SHP77 treated with DMSO at 0.1 percent for 48 hours (cell line): ENCODE data around the gene PPP5C.
"Not testable (repeated sequence)": the region's sequence is repeated elsewhere in the genome, so short reads cannot be mapped to it uniquely, and the experiment has no call there.

Experiments
- DNase-seq: peaks from one replicate; lab custom pipeline; 2025; lab: John Stamatoyannopoulos, UW

PPP5C gene

DNA sequence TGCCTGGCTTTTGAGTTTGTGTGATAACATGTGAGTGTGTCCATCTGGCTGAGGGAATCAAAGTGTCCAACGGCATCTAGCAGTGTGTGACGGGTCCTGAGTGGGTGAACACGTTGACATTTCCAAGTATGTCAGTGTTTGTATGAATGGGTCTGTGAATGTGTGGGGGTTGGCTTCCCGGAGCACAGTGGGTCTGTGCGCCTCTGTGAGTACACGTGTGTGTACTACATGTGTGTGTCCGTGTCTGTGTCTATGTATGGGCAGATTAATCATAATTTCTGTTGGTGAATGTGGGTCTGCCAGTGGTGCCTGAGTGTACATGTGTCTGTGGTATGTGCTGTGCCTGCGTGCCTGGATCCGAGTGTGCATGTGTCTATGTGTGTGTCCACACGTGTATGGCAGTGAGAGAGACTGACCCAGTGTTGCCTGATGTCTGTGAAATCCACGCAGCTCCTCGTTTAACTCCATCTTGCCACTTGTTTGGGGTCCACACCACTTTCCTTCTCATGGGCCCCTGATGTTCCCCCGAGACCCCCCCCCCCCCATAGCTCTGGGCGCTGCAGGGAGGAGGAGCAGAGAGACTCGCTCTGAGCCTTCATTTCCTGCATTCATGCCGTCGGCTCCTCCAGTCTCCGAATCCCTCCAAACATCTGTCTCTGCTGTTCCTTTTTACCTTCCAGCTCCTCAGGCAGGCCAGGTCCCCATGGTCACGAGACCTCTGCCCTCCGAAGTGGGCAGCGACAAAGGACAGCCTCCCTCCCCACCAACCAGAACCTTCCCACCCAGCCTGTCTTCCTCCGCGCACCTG lies 61.2 kb downstream of the PPP5C start:
- DNase-seq, result no peak

DNA sequence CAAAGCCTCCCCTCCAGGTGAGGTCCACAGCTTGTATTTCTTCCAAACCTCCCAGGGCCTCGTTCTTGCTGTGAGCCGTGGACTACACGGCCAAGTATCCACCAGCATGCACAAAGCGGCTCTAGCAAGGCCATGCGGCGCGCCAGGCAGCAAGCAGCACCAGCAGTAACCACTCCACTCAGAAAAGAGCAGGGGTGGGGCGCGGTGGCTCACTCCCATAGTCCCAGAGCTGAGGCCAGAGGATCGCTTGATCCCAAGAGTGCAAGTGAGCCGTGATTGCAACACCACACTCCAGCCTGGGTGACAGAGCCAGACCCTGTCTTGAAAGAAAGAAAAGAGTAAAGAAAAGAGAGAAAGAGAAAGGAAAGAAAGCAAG lies 61.8 kb downstream of the PPP5C start:
- DNase-seq, result no peak

DNA sequence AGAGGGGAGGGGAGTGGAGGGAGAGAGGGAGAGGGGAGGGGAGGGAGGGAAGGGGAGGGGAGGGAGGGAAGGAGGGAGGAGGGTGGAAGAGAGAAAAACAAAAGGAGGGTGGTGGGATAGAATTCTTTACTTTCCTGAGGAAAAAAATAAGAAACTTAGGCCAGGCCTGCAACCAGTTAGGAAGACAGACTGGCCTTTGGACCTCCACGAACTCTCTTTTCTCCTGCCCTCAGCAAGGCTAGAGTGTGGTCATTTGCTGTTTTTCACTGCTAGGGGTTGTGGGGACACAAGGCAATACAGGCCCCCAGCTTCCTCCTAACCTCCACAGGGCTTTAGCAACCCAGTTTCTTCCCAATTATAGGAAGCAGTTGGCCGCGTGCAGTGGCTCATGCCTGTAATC lies 62.3 kb downstream of the PPP5C start:
- DNase-seq, result no peak

DNA sequence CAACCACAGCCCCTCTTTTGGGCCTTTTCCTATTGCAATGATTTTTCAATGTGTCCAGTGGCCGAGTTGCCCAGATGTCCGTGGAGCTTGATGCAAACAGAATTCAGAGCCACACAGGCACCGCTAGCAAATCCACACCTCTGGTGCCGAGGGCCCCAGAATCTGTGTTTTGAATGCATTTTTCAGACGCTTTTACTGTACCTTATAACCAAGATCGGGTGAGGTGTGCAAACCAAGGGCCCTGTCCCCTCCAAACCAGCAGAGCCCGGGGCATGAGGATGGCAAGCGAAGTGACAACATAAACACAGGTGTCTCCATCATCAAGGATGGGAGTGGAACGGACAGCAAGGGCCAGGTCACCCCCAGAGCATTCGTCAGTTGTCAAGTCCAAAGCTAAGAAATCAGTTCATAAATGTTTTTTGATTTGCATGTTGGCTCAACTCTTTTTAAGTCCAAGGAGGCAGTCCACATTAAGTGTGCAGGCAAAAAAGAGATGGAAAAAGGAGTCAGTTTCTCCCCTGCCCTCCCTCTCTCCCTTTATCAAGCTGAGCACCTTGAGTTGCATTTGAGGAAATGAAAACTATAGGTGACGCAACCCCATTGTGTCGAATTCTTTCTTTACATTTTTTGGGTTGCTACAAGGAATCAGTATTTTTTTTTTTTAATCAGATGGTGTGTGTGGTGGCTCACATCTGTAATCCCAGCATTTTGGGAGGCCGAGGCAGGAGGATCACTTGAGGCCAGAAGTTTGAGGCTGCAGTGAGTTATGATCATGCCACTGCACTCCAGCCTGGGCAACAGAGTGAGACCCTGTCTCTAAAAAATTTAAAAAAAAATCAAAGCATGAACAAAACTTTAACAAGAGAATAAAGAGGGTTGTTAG lies 63.6 kb downstream of the PPP5C start:
- DNase-seq, result no peak

DNA sequence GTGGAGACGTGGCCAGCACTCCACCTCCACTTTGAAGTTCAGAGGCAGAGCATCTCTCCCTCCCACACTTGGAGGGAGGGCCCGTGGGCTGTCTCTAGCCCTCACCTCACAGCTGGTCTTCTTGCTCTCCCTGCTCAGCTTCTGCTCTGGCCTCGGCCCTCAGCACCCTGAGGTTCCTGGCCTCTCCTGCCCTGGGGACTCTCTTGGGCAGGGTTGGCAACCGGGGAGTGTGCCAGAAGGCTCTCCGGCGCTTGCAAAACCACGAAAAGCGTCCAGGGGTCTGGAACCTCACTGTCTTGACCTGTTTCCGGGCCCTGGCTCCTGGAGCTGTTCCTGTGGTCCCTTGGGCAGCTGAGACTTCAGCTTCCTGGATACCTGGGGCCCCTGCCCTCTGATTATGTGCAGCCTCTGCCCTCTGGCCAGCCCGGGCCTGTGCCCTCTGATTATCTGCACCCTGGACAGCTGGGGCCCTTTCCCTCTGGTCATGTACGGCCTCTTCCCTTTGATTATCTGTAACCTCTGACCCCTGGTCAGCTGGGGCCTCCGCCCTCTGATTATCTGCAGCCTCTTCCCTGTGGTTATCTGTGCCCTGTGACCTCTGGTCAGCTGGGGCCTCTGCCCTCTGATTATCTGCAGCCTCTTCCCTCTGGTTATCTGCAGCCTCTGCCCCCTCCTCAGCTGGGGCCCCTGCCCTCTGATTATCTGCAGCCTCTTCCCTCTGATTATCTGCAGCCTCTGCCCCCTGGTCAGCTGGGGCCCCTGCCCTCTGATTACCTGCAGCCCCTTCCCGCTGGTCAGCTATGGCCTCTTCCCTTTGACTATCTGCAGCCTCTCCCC lies 64.4 kb downstream of the PPP5C start:
- DNase-seq, result no peak

DNA sequence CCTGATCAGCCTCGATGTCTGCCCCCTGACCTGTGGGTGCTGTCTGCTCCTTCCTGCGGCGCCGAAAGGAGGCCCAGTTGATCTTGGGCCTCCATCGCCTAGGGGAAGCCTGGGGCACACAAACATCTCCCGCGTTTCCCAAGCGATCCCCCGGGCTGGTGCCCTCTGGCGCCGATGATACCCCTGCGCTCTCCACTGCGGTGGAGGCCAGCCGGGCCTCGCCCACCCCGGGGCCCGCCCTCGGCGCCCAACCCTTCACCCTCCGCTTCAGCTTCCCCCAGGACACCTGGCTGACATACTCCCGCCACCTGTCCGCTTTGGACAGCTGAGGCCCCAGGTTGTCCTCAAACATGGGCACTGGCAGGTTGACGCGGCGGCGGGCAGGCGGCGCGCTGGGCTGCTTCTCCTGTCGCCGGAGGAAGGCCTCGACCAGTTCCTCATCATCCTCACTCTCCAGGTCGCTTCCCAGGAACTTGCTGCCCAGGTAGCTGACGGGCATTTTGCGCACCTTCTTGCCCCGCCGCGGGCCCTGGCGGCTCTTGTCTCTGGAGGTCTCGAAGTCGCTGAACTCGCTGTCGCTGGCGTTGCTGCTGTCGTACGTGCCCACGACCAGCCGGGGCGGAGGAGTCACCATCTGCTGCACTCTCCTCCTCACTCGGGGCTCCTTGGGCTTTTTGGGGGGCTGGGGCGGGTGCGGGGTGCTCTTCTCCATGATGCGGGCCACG lies 65.2 kb downstream of the PPP5C start:
- DNase-seq, result no peak

DNA sequence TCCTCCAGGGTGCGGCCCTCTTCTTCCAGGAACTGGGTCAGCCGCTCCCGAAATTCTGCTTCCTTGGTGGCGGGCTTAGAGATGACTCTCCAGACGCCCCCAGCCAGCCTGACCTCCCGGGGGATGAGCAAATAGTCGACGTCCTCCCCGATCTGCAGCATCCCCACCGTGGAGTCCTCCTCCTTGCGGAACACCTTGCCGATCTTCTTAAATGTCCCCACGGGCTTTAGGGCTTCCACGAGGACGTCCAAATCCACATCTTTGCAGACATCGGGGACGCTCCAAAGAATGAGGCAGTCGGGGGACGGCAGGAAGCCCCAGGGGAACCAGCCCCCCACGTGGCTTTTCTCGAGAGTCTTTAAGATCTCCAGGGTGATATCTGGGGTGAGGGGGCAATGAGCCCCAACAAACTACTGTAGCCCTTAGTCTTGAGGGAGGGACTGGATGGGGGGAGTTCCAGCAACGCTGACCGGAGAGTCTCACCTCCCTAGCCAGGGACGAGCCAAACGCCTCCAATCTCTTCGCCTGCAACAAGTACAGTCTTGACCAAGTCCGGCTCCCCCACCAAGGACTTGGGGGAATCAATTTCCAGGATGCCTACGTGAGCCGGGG lies 65.9 kb downstream of the PPP5C start:
- DNase-seq, result no peak

DNA sequence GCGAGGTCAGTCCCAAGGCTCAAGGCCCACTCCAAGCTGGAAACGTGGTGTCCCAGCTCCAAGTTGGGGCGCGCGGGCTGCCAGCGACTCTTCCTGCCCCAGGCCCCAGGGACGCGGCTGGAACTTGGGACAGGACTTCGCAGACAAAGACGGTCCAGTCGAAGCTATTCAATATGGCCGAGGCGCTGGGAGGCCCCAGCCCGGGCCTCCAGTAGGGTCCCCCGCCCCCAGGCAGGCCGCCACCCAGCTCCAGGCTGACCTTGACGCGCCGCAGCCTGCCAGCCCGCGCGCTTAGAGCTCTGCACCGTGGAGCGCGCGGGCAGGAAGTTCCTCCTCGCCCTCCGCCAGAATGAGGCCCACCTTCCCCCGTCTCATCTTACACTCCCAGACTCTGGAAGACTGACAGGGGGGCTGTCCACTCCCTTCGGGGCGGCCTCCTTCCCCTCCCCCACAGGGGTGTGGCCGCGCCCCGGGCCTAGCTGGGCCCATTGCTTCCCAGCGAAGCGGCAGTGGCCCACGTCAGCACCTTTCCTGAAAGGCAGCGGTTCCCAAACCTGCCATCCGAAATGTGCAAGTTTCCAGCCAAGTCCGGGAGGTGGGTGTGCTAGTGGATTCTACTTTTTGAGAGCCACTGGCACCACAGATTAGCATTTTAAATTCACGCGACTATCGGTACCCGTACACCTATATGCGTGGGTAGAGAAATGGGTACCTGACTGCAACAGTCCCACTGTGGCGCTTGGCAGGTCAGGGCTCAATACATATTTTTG lies 66.6 kb downstream of the PPP5C start, which contains the start of gene CCDC8:
Gene CCDC8, minus strand, starts transcription at position 303 of the 770 bp plus-strand sequence. CDS start 754 bp downstream, outside the sequence.
- no peak for DNase-seq

DNA sequence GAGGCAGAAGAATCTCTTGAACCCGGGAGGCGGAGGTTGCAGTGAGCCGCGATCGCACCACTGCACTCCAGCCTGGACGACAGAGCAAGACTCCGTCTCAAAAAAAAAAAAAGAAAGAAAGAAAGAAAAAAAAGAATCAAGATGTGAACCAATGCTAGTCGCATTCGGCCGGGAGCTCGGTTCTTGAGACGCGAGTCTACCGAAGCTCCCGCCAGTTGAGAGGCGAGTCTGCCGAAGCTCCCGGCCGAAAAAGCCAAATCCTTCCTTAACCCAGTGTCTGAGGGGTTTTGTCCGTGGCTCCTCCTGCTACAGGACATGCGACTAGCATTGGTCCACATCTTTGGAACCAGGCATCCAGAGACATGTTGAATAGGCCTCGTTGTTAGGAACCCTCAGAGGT lies 68.0 kb downstream of the PPP5C start:
- DNase-seq, result not testable (repeated sequence)

DNA sequence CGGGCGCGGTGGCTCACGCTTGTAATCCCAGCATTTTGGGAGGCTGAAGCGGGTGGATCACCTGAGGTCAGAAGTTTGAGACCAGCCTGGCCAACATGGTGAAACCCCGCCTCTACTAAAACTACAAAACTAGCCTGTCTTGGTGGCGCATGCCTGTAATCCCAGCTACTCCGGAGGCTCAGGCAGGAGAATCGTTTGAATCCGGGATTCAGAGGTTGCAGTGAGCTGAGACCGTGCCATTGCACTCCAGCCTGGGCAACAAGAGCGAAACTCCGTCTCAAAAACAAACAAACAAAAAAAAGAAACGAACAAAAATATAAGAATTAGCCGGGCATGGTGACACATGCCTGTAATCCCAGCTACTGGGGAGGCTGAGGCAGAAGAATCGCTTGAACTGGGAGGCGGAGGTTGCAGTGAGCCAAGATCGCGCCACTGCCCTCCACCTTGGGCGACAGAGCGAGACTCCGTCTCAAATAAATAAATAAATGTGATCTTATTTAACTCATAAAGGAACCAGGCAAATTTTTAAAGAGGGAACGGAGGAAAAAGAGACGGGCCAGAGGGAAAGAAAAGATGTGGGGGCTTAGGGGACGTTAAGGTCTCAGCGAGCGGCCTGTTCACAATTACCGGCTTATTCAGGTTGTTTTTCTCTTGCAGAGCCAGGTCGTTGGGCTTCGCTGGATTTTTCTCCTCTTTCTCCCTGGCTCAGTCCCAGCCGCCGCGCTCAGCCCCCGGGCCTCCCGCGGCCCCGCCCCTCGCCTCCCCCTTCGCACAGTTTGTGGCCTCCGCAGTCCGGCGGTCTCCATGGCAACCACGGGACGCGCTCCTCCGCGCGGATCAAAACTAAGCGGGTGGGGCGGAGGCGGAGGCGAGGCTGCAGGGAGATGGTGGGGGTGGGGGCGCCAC lies 69.2 kb downstream of the PPP5C start:
- peak; percentile 33 for DNase-seq

DNA sequence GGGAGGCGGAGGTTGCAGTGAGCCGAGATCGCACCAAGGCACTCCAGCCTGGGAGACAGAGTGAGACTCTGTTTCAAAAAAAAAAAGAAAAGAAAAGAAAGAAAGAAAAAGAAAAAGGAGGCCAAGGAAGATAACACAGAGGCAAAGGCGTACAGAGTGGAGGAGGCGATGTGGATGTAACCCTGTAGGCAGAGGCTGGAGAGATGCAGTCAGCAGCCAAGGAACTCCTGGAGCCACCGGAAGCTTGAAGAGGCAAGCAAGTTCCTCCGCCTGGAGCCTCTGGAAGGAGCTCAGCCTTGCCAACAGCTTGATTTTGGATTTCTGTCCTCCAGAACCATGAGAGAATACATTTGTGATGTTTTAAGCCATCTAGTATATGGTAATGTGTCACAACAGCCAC lies 73.2 kb downstream of the PPP5C start:
- no peak for DNase-seq

DNA sequence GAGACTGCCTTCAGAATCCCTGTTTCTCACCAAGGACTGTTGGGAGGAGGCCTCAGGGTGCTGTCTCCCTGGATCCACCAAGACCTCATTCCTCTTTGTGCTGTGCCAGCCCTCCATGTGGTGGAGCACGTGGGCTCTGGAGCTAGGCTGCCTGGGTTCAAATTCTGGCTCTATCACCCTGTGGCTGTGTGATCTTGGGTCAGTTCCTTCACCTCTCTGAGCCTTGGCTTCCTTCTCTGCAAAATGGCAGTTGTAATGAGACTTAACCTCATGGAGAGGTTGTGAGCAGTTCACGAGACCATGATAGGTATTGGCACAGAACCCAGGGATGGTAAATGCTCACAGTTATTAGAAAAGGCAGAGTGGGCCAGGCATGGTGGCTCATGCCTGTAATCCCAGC lies 75.5 kb downstream of the PPP5C start:
- DNase-seq, result no peak

DNA sequence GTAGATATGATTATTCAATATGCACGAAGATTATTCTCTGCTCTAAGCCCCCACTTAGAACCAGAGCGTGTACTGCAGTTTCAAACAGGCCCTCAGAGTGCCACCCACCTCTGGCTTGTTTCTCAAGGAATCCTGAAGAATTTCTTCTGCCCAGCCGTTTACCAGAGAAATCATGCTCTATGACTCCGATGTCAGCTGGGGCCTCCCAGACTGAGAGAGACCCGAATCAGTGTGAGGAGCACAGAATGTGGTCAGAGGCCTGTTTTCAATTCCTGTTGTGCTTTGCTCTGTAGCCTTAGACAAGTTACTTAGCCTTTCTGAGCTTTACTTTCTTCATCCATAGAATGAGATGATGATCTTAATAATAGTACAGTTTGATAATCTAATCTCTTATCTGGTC lies 76.3 kb downstream of the PPP5C start:
- DNase-seq, result no peak

DNA sequence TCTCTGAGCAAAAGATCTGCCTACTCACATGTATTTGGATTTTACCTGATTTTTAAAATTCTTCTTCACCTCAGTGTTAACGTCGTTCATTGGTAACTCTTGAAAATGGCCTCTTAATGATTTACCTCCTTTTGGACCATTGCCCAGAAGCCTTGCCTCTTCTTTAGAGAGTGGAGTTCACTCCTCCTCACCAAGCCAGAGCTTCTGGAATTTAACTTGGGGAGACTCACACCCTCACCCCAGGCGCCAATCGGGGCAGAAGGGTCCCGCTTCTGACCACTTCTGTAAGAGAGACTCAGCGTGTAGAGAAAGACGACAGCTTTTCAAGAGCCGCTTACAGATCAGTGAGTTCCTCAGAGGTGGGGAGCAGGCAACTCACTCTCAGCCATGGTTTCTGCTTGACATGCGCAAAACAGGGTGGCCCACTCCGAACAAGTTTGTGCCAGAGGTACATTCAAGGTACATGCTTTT lies 79.2 kb downstream of the PPP5C start:
- no peak for DNase-seq

DNA sequence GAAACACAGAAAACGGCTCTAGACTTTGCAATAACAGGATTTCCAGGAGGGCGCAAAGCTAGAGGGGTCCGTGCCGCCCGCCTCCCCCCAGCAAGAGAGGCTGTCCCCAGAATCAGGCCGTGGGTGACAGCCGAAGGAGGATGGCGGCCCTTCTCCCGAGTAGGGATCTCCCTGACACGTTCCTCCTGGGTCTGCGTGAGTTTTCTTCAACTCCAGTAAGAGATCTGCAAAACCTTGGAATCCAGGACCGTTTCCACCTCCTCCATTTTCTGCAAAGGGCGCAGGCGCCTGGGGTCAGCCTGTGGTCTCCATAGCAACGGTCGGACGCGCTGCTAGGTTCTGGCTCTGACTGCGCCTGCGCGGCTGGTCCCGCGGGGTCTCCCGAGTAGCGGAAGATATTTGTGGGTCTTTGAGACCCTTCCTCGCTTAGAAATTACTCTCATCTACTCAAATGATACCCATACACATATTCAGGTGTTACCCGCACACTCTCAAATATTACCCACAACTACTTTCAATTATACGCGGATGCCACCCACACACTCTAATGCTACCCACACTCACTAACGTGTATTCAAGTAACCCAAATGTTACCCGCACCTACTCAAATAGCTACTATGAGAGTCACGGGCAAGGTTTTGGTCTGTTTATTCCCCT lies 79.7 kb downstream of the PPP5C start:
- no peak for DNase-seq

DNA sequence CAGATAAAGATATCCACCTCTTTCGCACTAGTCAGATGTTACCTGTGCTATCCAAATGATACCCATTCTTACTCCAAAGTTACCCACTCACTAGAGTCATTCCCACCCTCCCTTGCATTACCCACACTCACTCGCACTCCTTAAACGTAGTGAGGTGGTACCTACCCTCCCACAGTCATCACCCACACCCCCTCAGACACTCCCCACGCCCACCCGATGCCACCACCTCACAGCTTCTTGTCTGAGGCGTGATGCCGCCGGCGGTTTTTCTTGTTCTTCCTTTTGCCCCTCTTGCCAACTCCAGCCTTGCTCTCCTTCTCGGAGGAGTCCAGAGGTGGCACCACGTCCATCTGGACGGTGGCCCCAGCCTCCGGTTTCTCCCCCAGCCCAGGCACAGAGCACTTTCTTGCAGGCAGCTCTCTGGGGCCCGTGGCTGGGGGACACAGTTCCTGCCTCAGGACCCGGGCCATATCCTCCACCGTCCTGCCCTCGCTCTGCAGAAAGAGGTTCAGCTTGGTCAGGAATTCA lies 80.7 kb downstream of the PPP5C start:
- DNase-seq, result no peak

DNA sequence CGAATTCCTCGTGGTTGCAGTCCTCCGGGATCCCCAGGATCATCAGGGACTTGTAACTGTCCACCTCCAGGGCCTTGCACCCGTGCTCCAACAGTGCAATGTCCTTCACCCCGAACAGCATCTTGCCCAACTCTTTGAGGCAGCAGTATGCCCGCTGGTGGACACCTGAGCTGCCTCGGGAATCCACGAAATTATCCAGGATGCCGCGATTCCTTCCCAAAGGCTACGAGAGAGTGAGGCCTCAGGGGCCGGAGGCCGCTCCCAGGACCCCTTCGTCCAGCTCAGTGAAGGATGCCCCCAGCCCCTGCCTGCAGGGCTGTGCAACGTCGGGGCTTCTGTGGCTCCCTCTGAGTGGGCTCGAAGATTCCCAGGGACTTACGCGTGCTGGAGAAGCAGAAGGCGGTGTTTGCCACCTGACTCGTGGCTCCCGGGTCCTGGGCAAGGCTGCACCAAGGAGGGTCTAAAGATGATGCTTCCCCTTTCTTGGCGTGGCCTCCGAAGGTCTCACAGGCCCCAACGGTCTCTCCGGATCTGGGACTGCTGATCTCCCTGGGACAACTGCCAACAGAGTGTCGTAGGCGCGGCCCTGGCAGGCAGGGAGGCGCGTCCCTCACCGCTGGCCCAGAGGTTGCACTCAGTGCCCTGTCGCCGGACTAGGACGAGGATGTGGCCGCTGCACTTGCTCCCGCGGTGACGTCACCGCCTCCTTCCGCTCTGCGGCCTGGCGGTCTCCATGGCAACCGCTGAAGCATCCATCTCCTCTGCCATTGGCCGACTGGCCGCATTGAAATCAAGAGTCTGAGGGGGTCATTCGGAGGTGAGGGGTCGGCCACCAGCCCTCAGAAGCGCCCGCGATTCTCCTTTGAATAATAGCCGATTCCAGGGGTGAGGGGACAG lies 81.6 kb downstream of the PPP5C start, which contains the start of gene PNMA8C:
Gene PNMA8C, minus strand, starts transcription at position 698 of the 897 bp plus-strand sequence. Its CDS starts 577 bp downstream, at position 121.
- peak; percentile 6 for DNase-seq
